ENCODE data around the gene LONRF3.

The LONRF3 gene

GRCh38 chrX:118974088-118974907 is at the start of gene LONRF3:
TSS of gene LONRF3 (plus strand) at chrX:118974618. CDS start at chrX:118974781, 163 bp downstream.
- no peak within 1 kb of the TSS for H3K27ac ChIP-seq
- no peak for TF ChIP-seq CTCF (conservative IDR thresholded peaks at IDR 0.05)

- TF ChIP-seq CTCF (conservative IDR thresholded peaks at IDR 0.05): no peak
- no peak overlapping the region for H3K27ac ChIP-seq
Observed at GRCh38 chrX:118928151-118928550, 46.3 kb upstream of the LONRF3 start.

- no peak for TF ChIP-seq CTCF (conservative IDR thresholded peaks at IDR 0.05)
Observed at GRCh38 chrX:118935352-118935751, 39.1 kb upstream of the LONRF3 start.

GRCh38 chrX:118941147-118941546 is 33.3 kb upstream of the LONRF3 start:
- H3K27ac ChIP-seq: no peak overlapping the region
- no peak for TF ChIP-seq CTCF (conservative IDR thresholded peaks at IDR 0.05)

More at GRCh38 chrX:118935352-118935751, 39.1 kb upstream of the LONRF3 start:
- H3K27ac ChIP-seq: no peak overlapping the region

- TF ChIP-seq CTCF (conservative IDR thresholded peaks at IDR 0.05): no peak
- H3K27ac ChIP-seq: no peak overlapping the region
Observed at GRCh38 chrX:118943102-118943501, 31.3 kb upstream of the LONRF3 start.

GRCh38 chrX:118945921-118946320 is 28.5 kb upstream of the LONRF3 start:
- H3K27ac ChIP-seq: no peak overlapping the region
- no peak for TF ChIP-seq CTCF (conservative IDR thresholded peaks at IDR 0.05)

- TF ChIP-seq CTCF (conservative IDR thresholded peaks at IDR 0.05): no peak
- no peak overlapping the region for H3K27ac ChIP-seq
Observed at GRCh38 chrX:118948270-118948669, 26.1 kb upstream of the LONRF3 start.

Measured in VCaP (cell line).